ENCODE measurements around the gene QSOX2. TPM values are rescaled to one million over a fixed set of nuclear protein-coding genes. Genes with fewer than 3 reads are reported as not detected.

QSOX2 gene
- total RNA-seq, 2 donors from 2014 or later, result 4.3 to 12.2 TPM

GRCh38 chr9:136225366-136225747 is 20.3 kb downstream of the QSOX2 start:
- H3K4me3 ChIP-seq, result no peak overlapping the region
- intact Hi-C loops (cut with DNase I), result no loop called here
- no peak overlapping the region for H3K27ac ChIP-seq
- H3K9me3 ChIP-seq, result no peaks in the 10 kb centered on the region
- no peak for TF ChIP-seq POLR2AphosphoS5 (IDR thresholded peaks at IDR 0.05)
- TF ChIP-seq POLR2A (IDR thresholded peaks at IDR 0.05), result no peak
- no peak for TF ChIP-seq CTCF (IDR thresholded peaks at IDR 0.05)
- WGBS, result 85% methylated on average over 19 of the region's 19 CpGs
- H3K36me3 ChIP-seq, result peaks cover 0 to 6% of the 10 kb centered on the region in 2 donors
- no peak for DNase-seq (ENCODE audit: low spot score)
- no peaks in the 10 kb centered on the region for H3K4me1 ChIP-seq (replicated peaks)
- no peaks in the 10 kb centered on the region for H3K27me3 ChIP-seq (replicated peaks; ENCODE audit: insufficient read depth)

GRCh38 chr9:136223871-136224640 is 21.6 kb downstream of the QSOX2 start:
- no peak for TF ChIP-seq POLR2AphosphoS5 (IDR thresholded peaks at IDR 0.05)
- intact Hi-C loops (cut with DNase I), result no loop called here
- H3K27me3 ChIP-seq (replicated peaks; ENCODE audit: insufficient read depth), result no peaks in the 10 kb centered on the region
- peaks cover 0 to 6% of the 10 kb centered on the region in 2 donors for H3K36me3 ChIP-seq
- H3K4me1 ChIP-seq (replicated peaks), result no peaks in the 10 kb centered on the region
- H3K27ac ChIP-seq, result no peak overlapping the region
- no peak for DNase-seq (ENCODE audit: low spot score)
- WGBS, result 95% methylated on average over 30 of the region's 30 CpGs
- no peaks in the 10 kb centered on the region for H3K9me3 ChIP-seq
- no peak overlapping the region for H3K4me3 ChIP-seq

GRCh38 chr9:136222906-136223285 is 22.7 kb downstream of the QSOX2 start:
- 92% methylated on average over 13 of the region's 13 CpGs for WGBS
- H3K4me3 ChIP-seq, result no peak overlapping the region
- intact Hi-C loops (cut with DNase I), result no loop called here
- H3K36me3 ChIP-seq, result peaks cover 0 to 6% of the 10 kb centered on the region in 2 donors
- no peak for DNase-seq (ENCODE audit: low spot score)
- no peaks in the 10 kb centered on the region for H3K27me3 ChIP-seq (replicated peaks; ENCODE audit: insufficient read depth)
- no peak overlapping the region for H3K27ac ChIP-seq
- TF ChIP-seq POLR2AphosphoS5 (IDR thresholded peaks at IDR 0.05), result no peak
- no peak for TF ChIP-seq POLR2A (IDR thresholded peaks at IDR 0.05)
- no peak for TF ChIP-seq CTCF (IDR thresholded peaks at IDR 0.05)
- H3K9me3 ChIP-seq, result no peaks in the 10 kb centered on the region
- no peaks in the 10 kb centered on the region for H3K4me1 ChIP-seq (replicated peaks)

GRCh38 chr9:136222166-136222905 is 23.3 kb downstream of the QSOX2 start:
- no peaks in the 10 kb centered on the region for H3K27me3 ChIP-seq (replicated peaks; ENCODE audit: insufficient read depth)
- H3K27ac ChIP-seq, result no peak overlapping the region
- DNase-seq (ENCODE audit: low spot score), result no peak
- H3K4me3 ChIP-seq, result no peak overlapping the region
- peaks cover 0 to 6% of the 10 kb centered on the region in 2 donors for H3K36me3 ChIP-seq
- TF ChIP-seq CTCF (IDR thresholded peaks at IDR 0.05), result no peak
- no peak for TF ChIP-seq POLR2AphosphoS5 (IDR thresholded peaks at IDR 0.05)
- no peak for TF ChIP-seq POLR2A (IDR thresholded peaks at IDR 0.05)
- intact Hi-C loops (cut with DNase I), result no loop called here
- 95% methylated on average over 38 of the region's 38 CpGs for WGBS
- H3K4me1 ChIP-seq (replicated peaks), result no peaks in the 10 kb centered on the region
- H3K9me3 ChIP-seq, result no peaks in the 10 kb centered on the region

GRCh38 chr9:136220017-136220729 is 25.4 kb downstream of the QSOX2 start:
- WGBS, result 86% methylated on average over 15 of the region's 15 CpGs
- intact Hi-C loops (cut with DNase I), result no loop called here
- Histone ChIP-seq H3K27me3 (replicated peaks; ENCODE audit: insufficient read depth) (no peaks in the 10 kb centered on the region), H3K4me3 (no peak overlapping the region), H3K4me1 (replicated peaks) (no peaks in the 10 kb centered on the region), H3K27ac (no peak overlapping the region), H3K9me3 (no peaks in the 10 kb centered on the region), H3K36me3 (peaks cover 0 to 6% of the 10 kb centered on the region in 2 donors)
- TF ChIP-seq POLR2AphosphoS5 (IDR thresholded peaks at IDR 0.05) (no peak), CTCF (IDR thresholded peaks at IDR 0.05) (no peak), POLR2A (IDR thresholded peaks at IDR 0.05) (no peak)
- DNase-seq (ENCODE audit: low spot score), result no peak
